Trophoblast cell (in vitro differentiated cells and primary cell): ENCODE results near the gene KHDC1L.

Source experiments
- DNase-seq, 2 donors: peaks; one replicate each; pipeline ENCODE4 v3.0.0-alpha.2; 2016
- H2AFZ ChIP-seq: 2 replicates; pipeline ENCODE4 v1.6.1; 2013; ENCODE audit warnings: low read length, moderate library complexity, mild to moderate bottlenecking; ENCODE audit not compliant: insufficient read depth, poor library complexity
- H2AK5ac ChIP-seq: 2 replicates; pipeline ENCODE4 v1.6.1; 2013; ENCODE audit warnings: mild to moderate bottlenecking, low read length
- H2BK120ac ChIP-seq: 2 replicates; pipeline ENCODE4 v1.6.1; 2013; ENCODE audit warnings: low read length, mild to moderate bottlenecking, moderate library complexity; ENCODE audit not compliant: insufficient read depth, poor library complexity
- H2BK12ac ChIP-seq: 2 replicates; pipeline ENCODE4 v1.6.1; 2013; ENCODE audit warnings: mild to moderate bottlenecking, low read length, moderate library complexity
- H2BK5ac ChIP-seq: 2 replicates; pipeline ENCODE4 v1.6.1; 2013; ENCODE audit warnings: low read length, low read depth, moderate library complexity, mild to moderate bottlenecking; ENCODE audit not compliant: poor library complexity
- H3K14ac ChIP-seq: 2 replicates; pipeline ENCODE4 v1.6.1; 2013; ENCODE audit warnings: mild to moderate bottlenecking, low read length
- H3K18ac ChIP-seq: 2 replicates; pipeline ENCODE4 v1.6.1; 2013; ENCODE audit warnings: mild to moderate bottlenecking, low read length
- H3K23ac ChIP-seq: 2 replicates; pipeline ENCODE4 v1.6.1; 2013; ENCODE audit warnings: low read length
- H3K27ac ChIP-seq: 2 replicates; pipeline ENCODE4 v1.5.1; 2013; ENCODE audit warnings: low read depth, mild to moderate bottlenecking, inconsistent platforms, low read length, moderate library complexity
- H3K27me3 ChIP-seq: 2 replicates; pipeline ENCODE4 v1.6.1; 2013; ENCODE audit warnings: inconsistent platforms, mild to moderate bottlenecking, low read length, moderate library complexity; ENCODE audit not compliant: insufficient read depth
- H3K36me3 ChIP-seq, 2 experiments: 1 replicate in 1 of 2; 2 replicates in 1 of 2; pipeline ENCODE4 v1.6.1; 2013; ENCODE audit warnings: low read length in 2 of 2, mild to moderate bottlenecking in 2 of 2, moderate library complexity in 1 of 2; ENCODE audit not compliant: insufficient read depth in 2 of 2, control insufficient read depth in 1 of 2
- H3K4ac ChIP-seq: 2 replicates; pipeline ENCODE4 v1.6.1; 2013; ENCODE audit warnings: low read depth, mild to moderate bottlenecking, low read length, moderate library complexity
- H3K4me1 ChIP-seq, 2 experiments: 1 replicate in 1 of 2; 2 replicates in 1 of 2; pipeline ENCODE4 v1.6.1; 2013; ENCODE audit warnings: low read length in 2 of 2, mild to moderate bottlenecking in 2 of 2, moderate library complexity in 1 of 2; ENCODE audit not compliant: insufficient read depth in 2 of 2, control insufficient read depth in 1 of 2
- H3K4me2 ChIP-seq: 2 replicates; pipeline ENCODE4 v1.6.1; 2013; ENCODE audit warnings: inconsistent platforms, mild to moderate bottlenecking, low read length, moderate library complexity
- H3K4me3 ChIP-seq: 2 replicates; pipeline ENCODE4 v1.5.1; 2013; ENCODE audit warnings: mild to moderate bottlenecking, low read depth, low read length, inconsistent platforms
- H3K79me1 ChIP-seq: one replicate; pipeline ENCODE4 v1.6.1; 2013; ENCODE audit warnings: low read length
- H3K79me2 ChIP-seq: 2 replicates; pipeline ENCODE4 v1.6.1; 2013; ENCODE audit warnings: low read length, mild to moderate bottlenecking; ENCODE audit not compliant: control insufficient read depth, insufficient read depth, poor library complexity
- H3K9ac ChIP-seq: 2 replicates; pipeline ENCODE4 v1.6.1; 2013; ENCODE audit warnings: mild to moderate bottlenecking, low read length
- H3K9me3 ChIP-seq: 2 replicates; pipeline ENCODE4 v1.6.1; 2013; ENCODE audit warnings: low read depth, mild to moderate bottlenecking, control low read depth, inconsistent platforms, low read length; ENCODE audit not compliant: insufficient read depth
- H4K12ac ChIP-seq: 2 replicates; pipeline ENCODE4 v1.6.1; 2013; ENCODE audit warnings: low read depth, mild to moderate bottlenecking, low read length, moderate library complexity
- H4K8ac ChIP-seq: 2 replicates; pipeline ENCODE4 v1.6.1; 2013; ENCODE audit warnings: low read depth, mild to moderate bottlenecking, low read length, moderate library complexity
- H4K91ac ChIP-seq: one replicate; pipeline ENCODE4 v1.6.1; 2013; ENCODE audit warnings: low read depth, mild to moderate bottlenecking, low read length, moderate library complexity
- WGBS: extraction: QIAGEN DNeasy Blood & Tissue Kit; methylation state at CpG from one replicate; pipeline ENCODE4 v1.1.7; 2013; ENCODE audit warnings: missing lambda C conversion rate; ENCODE audit not compliant: insufficient read length, insufficient coverage; ENCODE audit errors: extremely low coverage; 5-methylcytosine and 5-hydroxymethylcytosine counted together

The KHDC1L gene

DNA sequence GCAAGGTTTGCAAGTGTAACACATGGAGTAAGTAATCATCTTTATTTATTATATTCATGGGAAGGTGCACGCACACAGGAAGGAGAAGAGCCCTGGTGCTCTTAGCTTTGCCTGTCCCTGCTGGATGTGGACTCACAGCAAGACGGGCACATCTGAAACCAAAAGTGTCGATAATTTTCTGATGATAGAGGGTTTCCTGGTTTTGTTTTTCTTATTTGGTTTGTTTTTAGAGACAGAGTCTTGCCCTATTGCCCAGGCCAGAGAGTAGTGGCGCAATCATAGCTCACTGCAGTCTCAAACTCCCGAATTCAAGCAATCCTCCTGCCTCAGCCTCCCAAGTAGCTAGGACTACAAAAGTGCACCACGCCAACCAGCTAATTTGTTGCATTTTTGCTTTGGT, 7.8 kb upstream of the KHDC1L start:
- Histone ChIP-seq H4K8ac (no peak overlapping the region), H3K18ac (no peak overlapping the region), H2AK5ac (no peak overlapping the region), H4K91ac (no peak overlapping the region), H2BK120ac (no peak overlapping the region), H3K4me2 (no peak overlapping the region), H3K27ac (no peak overlapping the region), H3K79me2 (no peaks in the 10 kb centered on the region), H3K36me3 (no peaks in the 10 kb centered on the region), H3K27me3 (no peaks in the 10 kb centered on the region), H3K4ac (no peak overlapping the region), H2BK5ac (no peak overlapping the region), H3K23ac (no peak overlapping the region), H2BK12ac (no peak overlapping the region), H3K9me3 (no peaks in the 10 kb centered on the region), H3K9ac (no peak overlapping the region), H3K4me1 (no peaks in the 10 kb centered on the region), H4K12ac (no peak overlapping the region), H3K14ac (no peak overlapping the region), H3K79me1 (no peaks in the 10 kb centered on the region), H2AFZ (no peak overlapping the region), H3K4me3 (no peak overlapping the region)
- DNase-seq = no peak
- no CpG with 5 or more reads among the region's 6 CpGs for WGBS

DNA sequence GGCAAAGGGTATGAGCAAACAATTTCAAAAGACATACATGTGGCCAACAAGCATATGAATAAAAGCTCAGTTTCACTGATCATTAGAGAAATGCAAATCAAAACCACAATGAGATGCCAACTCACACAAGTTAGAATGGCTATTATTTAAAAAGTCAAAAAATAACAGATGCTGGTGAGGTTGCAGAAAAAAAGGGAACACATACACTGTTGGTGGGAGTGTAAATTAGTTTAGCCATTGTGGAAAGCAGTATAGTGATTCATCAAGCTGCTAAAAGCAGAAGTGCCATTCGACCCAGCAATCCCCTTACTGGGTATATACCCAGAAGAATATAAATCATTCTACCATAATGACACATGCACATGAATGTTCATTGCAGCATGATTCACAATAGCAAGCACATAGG, 6.7 kb upstream of the KHDC1L start:
- no peak overlapping the region for H3K23ac ChIP-seq
- H3K79me2 ChIP-seq = no peaks in the 10 kb centered on the region
- WGBS = no CpG with 5 or more reads among the region's 1 CpG
- no peak overlapping the region for H3K18ac ChIP-seq
- no peaks in the 10 kb centered on the region for H3K79me1 ChIP-seq
- no peak overlapping the region for H3K4ac ChIP-seq
- H3K36me3 ChIP-seq = no peaks in the 10 kb centered on the region
- H3K4me2 ChIP-seq = no peak overlapping the region
- DNase-seq = no peak
- H2BK5ac ChIP-seq = no peak overlapping the region
- no peak overlapping the region for H3K4me3 ChIP-seq
- no peak overlapping the region for H3K27ac ChIP-seq
- no peak overlapping the region for H4K91ac ChIP-seq
- no peak overlapping the region for H3K9ac ChIP-seq
- H3K9me3 ChIP-seq = no peaks in the 10 kb centered on the region
- no peak overlapping the region for H2AFZ ChIP-seq
- no peak overlapping the region for H4K12ac ChIP-seq
- H2BK120ac ChIP-seq = no peak overlapping the region
- H3K27me3 ChIP-seq = no peaks in the 10 kb centered on the region
- H3K4me1 ChIP-seq = no peaks in the 10 kb centered on the region
- no peak overlapping the region for H2BK12ac ChIP-seq
- H4K8ac ChIP-seq = no peak overlapping the region
- no peak overlapping the region for H3K14ac ChIP-seq
- H2AK5ac ChIP-seq = no peak overlapping the region

- H3K79me1 ChIP-seq = no peaks in the 10 kb centered on the region
- no peak overlapping the region for H2AFZ ChIP-seq
- H4K8ac ChIP-seq = no peak overlapping the region
- H3K27ac ChIP-seq = no peak overlapping the region
- H3K18ac ChIP-seq = no peak overlapping the region
- H3K4me3 ChIP-seq = no peak overlapping the region
- H4K12ac ChIP-seq = no peak overlapping the region
- H3K27me3 ChIP-seq = no peaks in the 10 kb centered on the region
- no peak overlapping the region for H3K23ac ChIP-seq
- H3K14ac ChIP-seq = no peak overlapping the region
- H3K9ac ChIP-seq = no peak overlapping the region
- H3K4me2 ChIP-seq = no peak overlapping the region
- H4K91ac ChIP-seq = no peak overlapping the region
- H2BK120ac ChIP-seq = no peak overlapping the region
- no peak overlapping the region for H2BK12ac ChIP-seq
- no CpG with 5 or more reads among the region's 3 CpGs for WGBS
- no peak for DNase-seq
- H2BK5ac ChIP-seq = no peak overlapping the region
- no peaks in the 10 kb centered on the region for H3K79me2 ChIP-seq
- no peak overlapping the region for H3K4ac ChIP-seq
- no peak overlapping the region for H2AK5ac ChIP-seq
- no peaks in the 10 kb centered on the region for H3K36me3 ChIP-seq
- H3K4me1 ChIP-seq = no peaks in the 10 kb centered on the region
- peaks cover 3% of the 10 kb centered on the region for H3K9me3 ChIP-seq
These were observed 2.4 kb upstream of the KHDC1L start for GRCh38 chr6:73227606-73228255.

DNA sequence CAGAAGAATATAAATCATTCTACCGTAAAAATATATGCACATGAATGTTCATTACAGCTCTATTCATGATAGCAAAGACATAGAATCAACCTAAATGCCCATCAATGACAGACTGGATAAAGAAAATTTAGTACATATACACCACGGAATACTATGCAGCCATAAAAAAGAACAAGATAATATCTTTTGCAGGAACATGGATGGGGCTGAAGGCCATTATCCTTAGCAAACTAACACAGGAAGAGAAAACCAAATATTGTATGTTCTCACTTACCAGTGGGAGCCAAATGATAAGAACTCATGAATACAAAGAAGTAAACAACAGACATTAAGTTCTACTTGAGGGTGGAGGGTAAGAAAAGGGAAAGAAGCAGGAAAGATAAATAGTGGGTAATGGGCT, 8.4 kb downstream of the KHDC1L start:
- no CpG with 5 or more reads among the region's 2 CpGs for WGBS
- no peaks in the 10 kb centered on the region for H3K9me3 ChIP-seq
- no peak for DNase-seq

More for the DNA sequence above, 8.4 kb downstream of the KHDC1L start:
- Histone ChIP-seq H3K4me2 (no peak overlapping the region), H3K4me3 (no peak overlapping the region), H3K9ac (no peak overlapping the region), H3K14ac (no peak overlapping the region), H3K23ac (no peak overlapping the region), H2BK12ac (no peak overlapping the region), H3K4me1 (no peaks in the 10 kb centered on the region), H3K27me3 (no peaks in the 10 kb centered on the region), H2AFZ (no peak overlapping the region), H4K91ac (no peak overlapping the region), H3K79me1 (no peaks in the 10 kb centered on the region), H3K36me3 (no peaks in the 10 kb centered on the region), H3K79me2 (no peaks in the 10 kb centered on the region), H3K18ac (no peak overlapping the region), H2BK120ac (no peak overlapping the region), H2BK5ac (no peak overlapping the region), H4K8ac (no peak overlapping the region), H2AK5ac (no peak overlapping the region), H3K27ac (no peak overlapping the region), H4K12ac (no peak overlapping the region), H3K4ac (no peak overlapping the region)
